Epidermal melanocyte (primary cell): ENCODE results near the gene CAVIN1.
A peak's percentile ranks its signal among the peaks of the same experiment; 100 is the strongest.
"Not testable (repeated sequence)": the region's sequence is repeated elsewhere in the genome, so short reads cannot be mapped to it uniquely, and the experiment has no call there.

Source experiments
- DNase-seq: peaks from one replicate; pipeline ENCODE4 v3.0.0; 2011; ENCODE audit warnings: low spot score; ENCODE audit not compliant: insufficient read length

Gene CAVIN1

GRCh38 chr17:42431758-42432161, 8.7 kb upstream of the CAVIN1 start:
- DNase-seq = no peak

- no peak for DNase-seq
These were observed 6.8 kb upstream of the CAVIN1 start for GRCh38 chr17:42429726-42430447.

- peak; percentile 54 for DNase-seq
These were observed 5.3 kb upstream of the CAVIN1 start for GRCh38 chr17:42428141-42428944.

GRCh38 chr17:42424991-42425610, 2.0 kb upstream of the CAVIN1 start:
- DNase-seq = no peak

GRCh38 chr17:42423766-42424165, 710 bp upstream of the CAVIN1 start:
- no peak for DNase-seq

GRCh38 chr17:42422412-42422957, 571 bp downstream of the CAVIN1 start:
- DNase-seq = no peak

GRCh38 chr17:42421507-42422338, 1.3 kb downstream of the CAVIN1 start:
- DNase-seq = no peak

- no peak for DNase-seq
These were observed 1.9 kb downstream of the CAVIN1 start for GRCh38 chr17:42421136-42421506.

GRCh38 chr17:42417981-42418380, 5.1 kb downstream of the CAVIN1 start:
- DNase-seq = not testable (repeated sequence)

- no peak for DNase-seq
These were observed 8.2 kb downstream of the CAVIN1 start for GRCh38 chr17:42414704-42415409.

- peak; percentile 28 for DNase-seq
These were observed 9.5 kb downstream of the CAVIN1 start for GRCh38 chr17:42413464-42414040.

GRCh38 chr17:42411905-42412679, 11.0 kb downstream of the CAVIN1 start:
- DNase-seq = peak; percentile 4

GRCh38 chr17:42411361-42411760, 11.7 kb downstream of the CAVIN1 start:
- DNase-seq = peak; percentile 11

GRCh38 chr17:42410319-42410685, 12.8 kb downstream of the CAVIN1 start:
- no peak for DNase-seq

GRCh38 chr17:42409523-42410318, 13.3 kb downstream of the CAVIN1 start:
- peak; percentile 88 for DNase-seq

- peak; percentile 83 for DNase-seq
These were observed 15.0 kb downstream of the CAVIN1 start for GRCh38 chr17:42408061-42408460.

- peak; percentile 65 for DNase-seq
These were observed 15.7 kb downstream of the CAVIN1 start for GRCh38 chr17:42407289-42407836.

- peak; percentile 17 for DNase-seq
These were observed 16.3 kb downstream of the CAVIN1 start for GRCh38 chr17:42406615-42407288.
